Sigmoid colon (tissue), 4 donors: Measurements from ENCODE around the gene C14orf93.

Experiments used
- EP300 ChIP-seq, 4 donors: sonication (generic); formaldehyde crosslinking; IDR thresholded peaks; one replicate each; pipeline ENCODE4 v1.6.1; 2017; ENCODE audit warnings: antibody characterized with exemption in 4 of 4
- POLR2A ChIP-seq, 2 donors: fragments of 450-650 bp; IDR thresholded peaks; one replicate each; pipeline ENCODE4 v1.6.1; 2016; ENCODE audit warnings: antibody characterized with exemption in 2 of 2, mild to moderate bottlenecking in 2 of 2, moderate library complexity in 2 of 2
- POLR2AphosphoS5 ChIP-seq, 4 donors: sonication (generic); formaldehyde crosslinking; IDR thresholded peaks; one replicate each; pipeline ENCODE4 v1.6.1; 2017; ENCODE audit warnings: antibody characterized with exemption in 4 of 4
- TF ChIP-seq, protein P1 (sequence below), 4 experiments: fragments of 450-650 bp in 3 of 4; fragments of 200-600 bp in 1 of 4; IDR thresholded peaks; one replicate each; pipeline ENCODE4 v1.5.1; 2016 to 2019; ENCODE audit warnings: antibody characterized with exemption in 4 of 4, mild to moderate bottlenecking in 3 of 4, moderate library complexity in 2 of 4

DNA sequence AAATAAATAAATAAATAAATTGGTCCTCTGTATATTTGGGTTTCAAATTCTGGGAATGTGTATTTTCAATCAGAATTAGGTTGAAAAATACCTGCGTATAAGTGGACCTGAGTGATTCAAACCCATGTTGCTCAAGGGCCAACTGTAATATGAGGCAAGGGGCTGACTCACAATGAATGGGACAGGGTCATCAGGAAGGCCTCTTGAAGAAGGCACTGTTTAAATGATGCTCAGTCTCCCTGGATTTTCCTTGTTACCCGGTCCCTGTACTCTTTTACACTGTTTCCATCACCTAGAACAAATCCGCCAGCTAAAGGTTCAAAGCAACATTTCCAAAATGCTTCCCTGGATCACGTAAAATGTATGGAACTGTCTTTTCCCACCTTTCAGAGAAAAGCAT, 21.0 kb upstream of the C14orf93 start:
- TF ChIP-seq, protein P1, sequence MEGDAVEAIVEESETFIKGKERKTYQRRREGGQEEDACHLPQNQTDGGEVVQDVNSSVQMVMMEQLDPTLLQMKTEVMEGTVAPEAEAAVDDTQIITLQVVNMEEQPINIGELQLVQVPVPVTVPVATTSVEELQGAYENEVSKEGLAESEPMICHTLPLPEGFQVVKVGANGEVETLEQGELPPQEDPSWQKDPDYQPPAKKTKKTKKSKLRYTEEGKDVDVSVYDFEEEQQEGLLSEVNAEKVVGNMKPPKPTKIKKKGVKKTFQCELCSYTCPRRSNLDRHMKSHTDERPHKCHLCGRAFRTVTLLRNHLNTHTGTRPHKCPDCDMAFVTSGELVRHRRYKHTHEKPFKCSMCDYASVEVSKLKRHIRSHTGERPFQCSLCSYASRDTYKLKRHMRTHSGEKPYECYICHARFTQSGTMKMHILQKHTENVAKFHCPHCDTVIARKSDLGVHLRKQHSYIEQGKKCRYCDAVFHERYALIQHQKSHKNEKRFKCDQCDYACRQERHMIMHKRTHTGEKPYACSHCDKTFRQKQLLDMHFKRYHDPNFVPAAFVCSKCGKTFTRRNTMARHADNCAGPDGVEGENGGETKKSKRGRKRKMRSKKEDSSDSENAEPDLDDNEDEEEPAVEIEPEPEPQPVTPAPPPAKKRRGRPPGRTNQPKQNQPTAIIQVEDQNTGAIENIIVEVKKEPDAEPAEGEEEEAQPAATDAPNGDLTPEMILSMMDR (IDR thresholded peaks at IDR 0.05), result no peak
- TF ChIP-seq POLR2AphosphoS5 (IDR thresholded peaks at IDR 0.05), result no peak
- TF ChIP-seq POLR2A (IDR thresholded peaks at IDR 0.05), result no peak
- TF ChIP-seq EP300 (IDR thresholded peaks at IDR 0.05), result no peak
